ENCODE data around the gene DMPK.
"Not testable (repeated sequence)": the region's sequence is repeated elsewhere in the genome, so short reads cannot be mapped to it uniquely, and the experiment has no call there.

The DMPK gene

DNA sequence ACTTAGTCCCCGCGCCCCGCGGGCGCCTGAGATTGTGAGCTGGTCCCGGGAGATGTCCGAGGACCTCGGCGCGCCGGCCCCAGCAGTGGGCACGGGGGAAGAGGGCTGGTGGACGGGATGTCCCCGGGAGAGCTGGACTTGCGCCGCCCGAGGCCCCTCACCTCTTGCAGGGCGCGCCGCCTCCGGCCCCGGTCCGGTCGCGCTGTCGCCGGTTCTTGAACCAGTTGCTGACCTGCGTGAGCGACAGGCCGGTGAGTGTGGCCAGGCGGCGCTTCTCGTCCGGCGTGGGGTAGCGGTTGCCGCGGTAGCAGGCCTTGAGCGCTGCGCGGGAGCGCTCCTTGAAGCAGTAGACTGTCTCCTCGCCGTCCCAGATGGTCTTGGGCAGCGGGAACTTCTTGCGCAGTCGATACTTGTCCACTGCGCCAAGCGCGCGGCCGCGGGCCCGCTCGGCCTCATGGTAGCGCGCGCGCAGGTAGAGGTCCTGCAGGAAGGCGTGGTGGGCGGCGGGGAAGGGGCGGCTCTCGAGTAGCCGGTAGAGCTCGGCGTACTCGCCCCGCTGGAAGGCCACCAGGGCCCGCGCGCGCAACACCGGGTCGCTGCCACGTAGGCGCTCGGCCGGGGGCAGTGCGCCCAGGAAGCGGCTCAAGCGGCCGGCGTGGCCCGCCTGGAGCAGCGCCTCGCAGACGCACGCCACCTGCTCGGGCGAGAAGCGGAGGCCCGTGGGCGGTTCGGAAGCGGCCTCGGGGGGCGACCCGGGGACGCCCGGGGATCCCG is 14.2 kb downstream of the DMPK start:
- DNase-seq, result no peak

DNA sequence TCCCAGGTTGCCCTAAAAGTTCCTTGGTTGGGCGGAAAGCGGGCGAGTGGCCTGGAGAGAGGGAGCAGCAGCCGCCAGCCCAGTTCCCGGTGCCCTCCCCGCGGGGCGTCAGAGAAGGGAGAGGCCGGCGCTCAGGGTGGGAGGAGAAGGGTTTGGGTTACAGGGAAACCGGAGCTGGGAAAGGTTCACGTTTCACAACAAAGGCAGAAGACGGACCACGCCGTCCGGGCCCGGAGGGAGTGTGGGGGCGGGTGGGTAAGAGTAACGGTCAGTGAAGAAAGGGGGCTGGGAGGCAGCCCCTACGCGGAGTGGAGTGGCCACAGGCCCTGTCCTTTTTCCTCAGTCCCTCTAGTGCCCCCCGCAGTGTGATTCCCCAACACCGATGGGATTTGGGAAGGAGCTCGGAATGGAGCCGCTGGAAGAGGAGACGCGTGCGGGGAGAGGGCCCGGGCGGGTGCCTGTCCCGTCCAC is 14.8 kb downstream of the DMPK start:
- no peak for DNase-seq

DNA sequence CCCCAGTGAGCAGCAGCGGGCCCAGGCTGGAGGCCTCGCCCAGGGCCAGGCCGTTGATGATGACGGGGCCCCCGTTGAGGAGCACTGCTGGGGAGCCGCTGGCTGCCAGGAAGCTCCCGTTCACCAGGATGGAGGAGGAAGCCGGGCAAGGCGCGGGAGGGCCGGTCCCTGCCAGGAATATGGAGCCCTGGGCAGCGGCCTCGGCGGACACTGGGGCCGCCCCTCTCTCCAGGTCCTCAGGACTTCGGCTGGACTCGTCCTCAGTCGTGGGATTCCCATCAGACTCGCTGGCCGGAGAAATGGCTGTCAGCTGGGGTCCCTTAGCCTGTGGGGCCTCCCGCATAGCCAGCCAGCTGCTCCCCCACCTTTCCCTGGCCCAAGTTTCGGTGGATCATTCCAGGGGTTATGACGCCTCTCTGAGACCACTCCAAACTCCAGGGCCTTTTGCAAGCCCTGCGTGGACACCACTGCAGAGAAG is 15.4 kb downstream of the DMPK start:
- no peak for DNase-seq

DNA sequence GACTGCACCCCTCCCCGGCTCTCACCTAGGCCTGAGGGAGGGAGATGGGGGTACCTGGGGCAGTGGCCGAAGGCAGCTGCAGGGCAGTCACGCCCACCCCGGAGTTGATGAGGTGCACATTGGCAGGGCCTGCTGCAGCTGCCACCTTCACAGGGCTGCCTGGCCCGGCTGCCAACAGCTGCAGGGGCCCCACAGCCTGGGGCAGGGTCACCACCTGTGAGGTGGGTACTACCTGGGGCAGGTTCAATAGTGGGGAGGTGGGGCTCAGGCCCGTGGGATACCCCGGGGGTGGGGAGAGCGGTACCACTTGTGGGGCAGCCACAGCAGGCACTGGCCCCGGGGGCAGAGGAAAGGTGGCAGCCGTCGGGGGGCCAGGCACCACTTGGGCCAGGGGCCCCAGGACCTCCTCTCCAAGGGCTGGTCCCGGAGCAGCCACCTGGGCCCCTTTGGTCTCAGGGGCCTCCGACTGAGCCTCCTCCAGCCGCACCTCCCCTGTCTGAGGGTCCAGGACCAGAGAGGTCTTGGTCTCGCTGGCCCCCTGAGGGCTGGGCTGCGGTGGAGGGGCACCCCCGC is 15.9 kb downstream of the DMPK start:
- no peak for DNase-seq

DNA sequence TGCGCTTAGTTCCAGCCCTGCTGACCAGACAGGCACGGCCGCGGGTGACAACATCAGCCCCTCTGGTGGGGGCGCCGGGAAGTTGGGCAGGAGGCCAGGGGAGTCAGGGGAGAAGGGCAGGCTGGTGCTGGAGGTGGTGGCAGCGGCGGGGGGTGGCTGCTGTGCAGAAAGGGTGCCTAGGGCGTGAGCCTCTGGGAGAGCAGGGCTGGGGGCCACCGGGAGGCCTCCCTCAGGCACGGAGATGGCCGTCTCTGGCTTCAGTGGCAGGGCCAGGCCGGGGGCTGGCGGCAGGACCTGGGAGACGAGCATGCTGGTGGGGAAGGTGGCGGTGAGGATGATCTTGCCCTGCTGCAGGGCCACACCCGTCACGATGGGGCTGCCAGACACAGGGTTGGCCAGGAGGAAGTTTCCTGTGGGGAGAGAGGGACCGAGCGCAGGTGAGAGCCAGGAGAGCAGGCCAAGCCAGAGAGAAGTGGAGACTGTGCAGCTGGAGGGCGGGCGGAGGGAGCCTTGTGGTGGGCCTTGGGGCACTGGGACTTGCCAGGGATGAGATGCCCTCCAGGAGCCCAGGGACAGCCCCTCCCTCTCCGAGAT is 16.5 kb downstream of the DMPK start:
- no peak for DNase-seq

DNA sequence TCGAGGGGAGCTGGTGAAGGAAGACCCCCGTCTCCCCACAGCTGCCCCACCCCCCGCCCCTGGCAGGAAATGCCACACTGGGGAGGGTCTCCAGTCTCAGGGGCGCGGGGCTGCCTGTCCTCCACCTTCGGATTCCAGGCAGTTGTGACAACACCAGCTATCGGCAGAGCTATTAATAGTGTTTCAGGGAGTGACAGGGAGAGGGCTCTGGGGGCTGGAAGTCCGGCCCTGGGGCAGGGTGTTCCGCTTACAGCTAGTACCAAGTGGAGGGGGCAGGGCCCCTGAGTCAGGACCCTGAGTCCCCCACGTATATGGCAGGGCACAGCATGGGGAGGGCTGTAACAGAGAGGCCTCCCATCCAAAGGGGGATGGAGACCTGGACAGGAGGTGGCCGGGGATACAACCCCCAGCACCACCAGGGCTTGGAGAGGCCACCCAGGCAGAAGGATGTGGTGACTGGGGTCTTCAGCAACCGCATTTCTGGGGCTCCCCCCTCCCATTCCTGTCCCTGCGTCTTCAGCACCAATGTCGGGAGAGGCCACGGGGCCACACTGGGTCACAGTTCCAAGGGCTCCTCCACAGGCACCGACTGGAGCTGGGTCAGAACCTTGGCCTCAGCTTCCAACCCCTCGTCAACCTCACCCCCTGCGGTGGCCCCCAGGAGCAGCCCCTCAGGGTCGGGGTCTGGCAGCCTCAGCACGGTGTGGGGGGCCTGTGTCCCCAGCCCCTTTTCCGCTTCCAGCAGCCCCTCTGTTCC is 17.2 kb downstream of the DMPK start:
- no peak for DNase-seq

DNA sequence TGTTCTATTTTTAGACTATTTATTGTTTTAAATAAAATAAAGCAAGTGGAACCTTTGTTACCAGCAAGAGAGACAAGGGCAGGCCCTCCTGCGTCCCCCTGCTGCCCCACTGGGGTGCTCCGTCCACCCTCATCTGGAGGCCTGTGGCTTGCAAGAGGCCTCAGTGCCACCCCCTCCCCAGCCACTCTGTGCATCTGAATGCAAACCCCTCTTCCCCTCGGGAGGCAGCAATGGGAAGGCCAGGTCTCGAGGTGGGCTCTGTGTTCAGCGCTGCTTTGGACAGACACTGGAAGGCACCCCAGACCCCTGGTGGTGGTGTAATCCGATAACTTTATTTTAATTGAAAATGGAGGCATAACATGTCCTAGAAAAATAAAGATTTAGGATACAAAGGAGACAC is 17.8 kb downstream of the DMPK start:
- no peak for DNase-seq

DNA sequence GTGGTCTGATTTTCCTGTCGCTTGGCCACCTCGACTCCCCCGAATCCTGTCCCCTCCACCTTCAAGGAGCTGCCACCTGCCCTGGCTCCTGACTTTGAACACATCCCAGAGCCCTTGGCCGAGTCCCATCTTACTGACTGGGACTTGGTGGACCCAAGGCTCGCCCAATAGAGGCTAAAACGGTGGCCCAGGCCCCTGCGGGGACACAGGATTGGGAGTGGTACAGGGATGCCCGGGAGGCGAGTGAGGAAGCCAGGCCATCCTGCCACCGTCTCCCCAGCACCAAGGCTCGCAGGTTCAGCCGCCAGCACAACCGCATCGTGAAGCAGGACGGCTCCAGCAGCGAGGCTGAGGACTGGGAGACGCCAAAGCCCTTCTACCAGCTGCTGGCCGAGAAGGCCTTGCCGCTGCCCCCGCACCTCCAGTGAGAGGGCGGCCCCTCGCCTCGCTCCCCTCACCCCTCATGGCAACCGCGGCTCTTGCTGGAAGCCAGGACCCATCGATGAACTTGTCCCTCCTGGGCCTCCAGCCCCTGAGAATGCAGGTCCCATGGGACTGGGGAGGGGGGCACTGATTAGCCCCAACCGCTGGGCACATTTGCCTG is 18.5 kb downstream of the DMPK start:
- DNase-seq, result no peak

DNA sequence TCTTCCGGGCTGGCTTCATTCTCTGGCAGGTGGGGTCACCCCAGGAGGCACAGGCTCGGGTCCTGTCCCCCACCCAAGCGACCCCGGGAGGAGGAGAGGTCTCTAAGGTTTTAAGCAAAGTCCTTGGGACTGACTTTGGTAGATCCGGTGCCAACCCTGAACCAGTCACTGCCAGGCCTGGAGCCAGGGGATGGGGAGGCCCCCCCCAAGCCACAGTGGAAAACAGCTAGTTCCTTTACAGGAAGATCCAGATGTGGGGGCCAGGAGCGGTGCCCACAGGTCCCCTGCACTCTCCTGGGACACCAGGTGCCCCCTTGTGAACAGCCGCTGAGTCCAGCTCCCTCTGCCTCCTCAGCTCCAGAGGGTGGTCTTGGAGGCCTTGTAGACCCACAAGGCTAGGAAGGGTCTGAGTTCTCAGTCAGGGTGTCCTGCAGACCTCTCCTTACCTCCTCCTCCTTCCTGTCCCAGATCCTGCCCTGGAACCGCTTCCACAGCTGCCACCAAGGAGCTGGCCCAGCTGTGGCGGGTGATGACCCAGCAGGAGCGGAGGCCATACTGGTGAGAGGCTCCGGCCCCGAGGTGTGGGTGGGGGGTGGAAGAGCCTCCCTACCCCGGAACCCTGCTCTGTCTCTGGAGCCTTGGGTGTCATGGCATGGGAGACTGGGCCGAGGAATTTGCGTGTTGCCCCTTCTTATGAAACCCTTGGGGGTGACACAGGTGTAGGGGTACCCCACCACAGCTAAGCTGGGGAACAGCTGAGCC is 19.2 kb downstream of the DMPK start:
- no peak for DNase-seq

DNA sequence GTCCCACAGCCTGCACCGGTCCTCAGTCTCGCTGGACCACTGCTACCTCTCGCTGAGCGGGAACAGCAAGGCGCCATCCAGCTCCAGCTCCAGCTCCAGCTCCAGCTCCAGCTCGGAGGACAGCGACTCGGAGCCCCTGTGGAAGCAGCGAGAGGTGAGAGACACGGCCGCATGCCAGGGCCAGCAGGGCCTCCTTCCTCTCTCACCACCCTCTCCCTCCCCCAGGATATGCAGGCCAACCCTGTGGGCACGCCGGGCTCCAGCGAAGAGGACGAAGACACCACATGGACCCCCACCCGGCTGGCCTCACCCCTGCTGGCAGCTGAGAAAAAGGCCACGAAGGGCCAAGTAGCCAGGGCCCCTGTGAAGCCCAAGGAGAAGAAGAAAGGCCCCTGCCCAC is 20.6 kb downstream of the DMPK start:
- DNase-seq, result no peak

DNA sequence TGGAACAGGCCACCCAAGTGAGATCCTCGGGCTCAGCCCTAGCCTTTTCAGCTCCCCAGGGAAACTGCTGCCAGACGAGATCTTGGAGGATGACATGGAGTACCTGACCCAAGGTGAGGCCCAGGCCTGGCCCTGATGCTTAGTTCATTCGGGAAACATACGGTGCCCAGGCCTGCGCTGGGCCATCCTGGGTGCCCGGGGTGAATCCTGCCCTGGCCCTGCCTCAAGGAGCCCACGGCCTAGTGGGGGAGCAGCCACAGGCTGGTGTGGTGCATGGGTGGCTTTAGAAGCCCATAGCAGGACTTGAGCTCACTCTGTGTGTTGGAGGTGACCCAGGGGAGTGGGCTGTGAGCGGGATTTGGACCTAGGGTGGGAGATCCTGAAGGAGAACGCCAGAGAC is 23.4 kb downstream of the DMPK start:
- no peak for DNase-seq

DNA sequence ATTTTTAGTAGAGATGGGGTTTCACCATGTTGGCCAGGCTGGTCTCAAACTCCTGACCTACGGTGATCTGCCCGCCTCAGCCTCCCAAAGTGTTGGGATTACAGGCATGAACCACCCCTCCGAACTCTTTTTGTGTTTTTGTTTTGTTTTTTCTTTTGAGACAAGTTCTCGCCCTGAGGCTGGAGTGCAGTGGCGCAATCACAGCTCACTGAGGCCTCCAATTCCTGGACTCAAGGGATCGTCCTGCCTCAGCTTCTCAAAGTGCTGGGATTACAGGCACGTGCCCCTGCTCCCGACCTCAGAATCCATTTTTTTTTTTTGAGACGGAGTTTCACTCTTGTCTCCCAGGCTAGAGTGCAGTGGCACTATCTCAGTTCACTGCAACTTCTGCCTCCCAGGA is 24.6 kb downstream of the DMPK start:
- DNase-seq, result no peak

DNA sequence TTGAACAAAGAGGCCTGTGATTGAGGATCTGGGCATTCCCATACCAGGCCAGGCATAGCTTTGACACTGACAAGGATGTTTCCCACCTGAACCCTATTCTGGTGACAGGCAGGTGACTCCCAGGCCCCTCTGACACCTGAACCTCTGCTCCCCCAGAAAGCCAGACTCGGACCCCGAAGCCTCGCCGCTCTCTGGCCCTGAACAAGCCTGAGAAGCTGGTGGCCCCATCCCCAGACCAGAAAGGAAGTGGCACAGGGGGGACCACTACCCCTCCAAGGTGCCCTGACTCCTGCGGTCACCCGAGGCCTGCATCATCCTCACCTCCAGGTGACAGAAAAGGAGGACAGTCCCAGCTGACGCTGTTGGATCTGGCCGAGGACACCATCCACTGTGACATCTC is 28.0 kb downstream of the DMPK start:
- no peak for DNase-seq

DNA sequence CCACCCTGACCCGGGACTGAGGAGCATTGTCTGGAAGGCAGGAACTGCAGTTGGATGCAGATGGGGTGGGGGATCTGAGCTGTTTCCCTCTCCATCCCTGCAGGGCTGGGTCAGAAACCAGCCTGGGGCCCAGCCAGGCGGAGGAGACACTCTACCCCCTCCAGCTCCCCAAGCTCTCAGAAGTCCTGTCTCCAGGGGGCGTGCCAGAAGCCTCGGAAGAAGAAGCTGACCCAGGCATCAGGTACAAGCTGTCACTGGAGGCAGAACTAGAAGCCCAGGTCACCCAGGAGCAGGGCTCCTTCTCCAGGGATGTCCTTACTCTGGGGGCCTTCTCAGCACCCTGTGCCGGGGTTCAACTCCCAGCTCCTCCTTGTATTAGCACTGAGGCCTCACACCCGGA is 28.7 kb downstream of the DMPK start:
- no peak for DNase-seq

DNA sequence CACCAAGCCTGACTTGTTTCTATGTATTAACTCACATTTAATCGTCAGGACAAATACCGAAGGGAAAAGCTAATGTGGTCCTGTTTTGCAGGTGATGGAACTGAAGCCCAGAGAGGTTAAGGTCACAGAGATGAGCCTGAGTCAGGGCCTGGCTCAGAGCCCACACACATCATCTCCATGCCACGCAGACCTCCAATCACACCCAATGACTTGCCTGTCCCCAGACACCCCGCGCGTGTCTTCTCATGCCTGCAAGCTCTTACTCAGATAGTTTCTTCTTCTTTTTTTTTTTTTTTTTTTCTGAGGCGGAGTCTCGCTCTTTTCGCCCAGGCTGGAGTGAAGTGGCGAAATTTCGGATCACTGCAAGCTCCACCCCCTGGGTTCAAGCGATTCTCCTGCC is 29.7 kb downstream of the DMPK start:
- no peak for DNase-seq

DNA sequence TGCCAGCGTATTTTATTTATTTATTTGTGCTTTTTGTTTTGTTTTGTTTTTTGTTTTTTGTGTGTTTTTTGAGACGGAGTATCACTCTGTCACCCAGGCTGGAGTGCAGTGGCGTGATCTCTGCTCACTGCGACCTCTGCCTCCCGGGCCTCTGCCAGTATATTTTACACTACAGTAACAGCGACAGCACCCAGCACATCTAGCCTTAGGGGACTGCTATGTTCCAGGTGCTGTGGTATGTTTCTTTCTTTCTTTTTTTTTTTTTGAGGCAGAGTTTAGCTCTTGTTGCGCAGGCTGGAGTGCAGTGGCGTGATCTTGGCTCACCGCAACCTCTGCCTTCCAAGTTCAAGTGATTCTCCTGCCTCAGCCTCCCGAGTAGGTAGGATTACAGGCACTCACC is 30.8 kb downstream of the DMPK start:
- not testable (repeated sequence) for DNase-seq

DNA sequence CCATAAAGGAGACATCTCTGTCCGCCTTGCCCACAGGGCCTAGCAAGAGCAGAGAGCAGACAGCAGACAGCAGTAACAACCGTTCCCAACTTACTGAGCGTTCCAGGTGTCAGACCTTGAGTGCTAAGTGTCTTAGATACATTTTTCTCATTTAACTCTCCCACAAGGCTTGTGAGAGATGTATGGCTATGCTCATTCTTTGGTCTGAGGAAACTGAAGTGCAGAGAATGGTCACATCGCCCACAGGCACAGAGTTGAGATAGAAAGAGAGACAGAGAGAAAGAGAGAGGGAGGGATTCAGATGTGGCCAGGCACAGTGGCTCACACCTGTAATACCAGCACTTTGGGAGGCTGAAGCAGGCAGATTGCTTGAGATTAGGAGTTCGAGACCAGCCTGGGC is 34.8 kb downstream of the DMPK start:
- DNase-seq, result no peak

DNA sequence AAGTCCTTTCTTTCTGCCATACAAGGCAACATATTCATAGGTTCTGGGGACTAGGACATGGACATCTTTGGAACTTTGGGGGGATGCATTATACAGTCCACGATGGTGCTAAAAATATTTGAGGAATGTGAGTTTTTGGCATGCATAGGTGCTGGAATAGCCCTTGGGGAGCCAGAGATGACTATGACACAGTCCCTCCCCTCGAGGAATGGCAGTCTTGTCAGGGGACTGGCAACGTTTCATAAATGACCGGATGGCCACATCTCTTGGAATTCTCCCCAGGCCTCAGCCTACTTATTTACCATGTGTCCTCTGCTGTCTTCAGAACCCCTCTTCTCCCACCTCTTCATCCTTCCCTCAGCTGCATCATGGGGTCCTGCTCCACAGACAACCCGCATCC is 35.4 kb downstream of the DMPK start:
- no peak for DNase-seq

DNA sequence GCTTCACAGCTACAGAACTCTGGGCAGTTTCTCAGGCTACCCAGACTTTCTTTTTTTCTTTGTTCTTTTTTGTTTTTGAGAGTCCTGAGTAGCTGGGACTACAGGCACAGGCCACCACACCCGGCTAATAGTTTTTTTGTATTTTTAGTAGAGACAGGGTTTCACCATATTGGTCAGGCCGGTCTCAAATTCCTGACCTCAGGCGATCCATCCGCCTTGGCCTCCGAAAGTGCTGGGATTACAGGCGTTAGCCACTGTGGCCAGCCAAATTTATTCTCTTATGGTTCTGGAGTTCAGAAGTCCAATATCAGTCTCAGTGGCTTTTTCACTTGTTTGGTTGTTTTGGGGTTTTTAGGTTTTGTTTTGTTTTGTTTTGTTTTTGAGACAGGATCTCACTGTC is 36.7 kb downstream of the DMPK start:
- DNase-seq, result no peak

DNA sequence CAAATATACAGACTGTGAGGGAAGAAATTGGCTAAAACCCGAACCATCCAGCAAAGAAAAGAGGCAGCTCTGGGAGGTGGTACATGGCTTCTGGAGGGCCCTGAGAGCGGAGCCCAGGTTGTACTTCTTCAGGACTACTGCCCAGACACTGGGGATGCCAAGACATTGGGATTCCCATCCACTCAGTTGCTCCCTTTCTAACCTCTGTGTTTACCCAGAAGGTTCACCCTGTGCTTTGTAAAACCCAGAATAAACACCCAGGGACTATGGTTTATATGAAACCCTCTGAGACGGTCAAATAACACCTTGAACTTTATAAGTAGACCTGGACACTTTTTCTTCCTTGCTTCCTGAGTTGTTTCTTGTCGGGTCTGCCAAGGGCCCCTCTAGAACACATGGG is 39.3 kb downstream of the DMPK start:
- no peak for DNase-seq

DNA sequence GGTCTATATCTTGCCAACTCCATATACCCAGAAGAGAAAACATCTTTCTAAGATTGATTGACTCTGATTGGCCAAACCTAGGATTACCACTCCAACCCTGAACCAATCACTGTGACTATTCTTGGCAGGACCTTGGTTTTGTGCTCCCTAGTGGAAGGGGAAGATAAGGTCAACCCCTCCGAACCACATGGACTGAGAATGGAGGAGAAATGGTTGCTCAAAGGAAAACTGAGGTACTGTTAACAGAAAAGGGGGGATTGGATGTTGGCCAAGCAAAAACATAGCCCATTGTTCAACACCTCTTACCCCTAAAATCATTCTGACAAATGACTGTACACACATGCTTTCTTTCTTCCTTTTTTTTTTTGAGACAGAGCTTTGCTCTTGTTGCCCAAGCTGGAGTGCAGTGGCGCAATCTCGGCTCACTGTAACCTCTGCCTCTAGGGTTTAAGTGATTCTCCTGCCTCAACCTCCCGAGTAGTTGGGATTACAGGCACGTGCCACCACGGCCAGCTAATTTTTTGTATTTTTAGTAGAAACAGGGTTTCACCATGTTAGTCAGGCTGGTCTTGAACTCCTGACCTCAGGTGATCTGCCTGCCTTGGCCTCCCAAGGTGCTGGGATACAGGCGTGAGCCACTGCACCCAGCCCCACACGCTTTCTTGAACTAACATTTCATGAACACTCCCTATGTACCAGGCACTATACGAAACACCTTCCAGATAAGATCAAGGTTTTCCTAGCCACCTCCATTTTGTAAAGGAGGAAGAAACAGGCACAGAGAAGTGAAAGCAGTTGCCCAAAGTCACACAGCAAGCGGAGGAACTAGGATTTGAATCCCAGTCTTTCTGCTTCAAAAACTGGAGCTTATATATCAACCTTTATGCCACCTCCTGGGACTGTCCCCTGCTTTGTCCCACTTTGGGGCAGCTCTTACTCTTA is 42.5 kb downstream of the DMPK start:
- no peak for DNase-seq
